DOHH2 (cell line): ENCODE results near the gene MAGIX.
A peak's percentile ranks its signal among the peaks of the same experiment; 100 is the strongest.

Source experiments
- H3F3A ChIP-seq: fragments of 200-600 bp; sonication (generic), shearing (Covaris generic); 2 replicates; pipeline ENCODE4 v1.6.0; 2016; ENCODE audit warnings: antibody characterized with exemption, mild to moderate bottlenecking; ENCODE audit not compliant: control insufficient read depth, insufficient read depth
- H3K27ac ChIP-seq: fragments of 200-600 bp; sonication (generic); 2 replicates; pipeline ENCODE4 v1.5.1; 2014; ENCODE audit warnings: low read depth, mild to moderate bottlenecking, low read length, moderate library complexity
- H3K27me3 ChIP-seq: fragments of 200-600 bp; sonication (generic); 2 replicates; pipeline ENCODE4 v1.6.1; 2014; ENCODE audit warnings: mild to moderate bottlenecking, low read length, mixed read lengths; ENCODE audit not compliant: control insufficient read depth
- H3K36me3 ChIP-seq: fragments of 200-600 bp; sonication (generic); 2 replicates; pipeline ENCODE4 v1.6.1; 2014; ENCODE audit warnings: mild to moderate bottlenecking, low read length, moderate library complexity, mixed read lengths; ENCODE audit not compliant: control insufficient read depth
- H3K4me1 ChIP-seq: fragments of 200-600 bp; sonication (generic); 2 replicates; pipeline ENCODE4 v1.6.1; 2014; ENCODE audit warnings: mild to moderate bottlenecking, low read length, mixed read lengths; ENCODE audit not compliant: control insufficient read depth
- H3K4me2 ChIP-seq: fragments of 200-600 bp; sonication (generic); 2 replicates; pipeline ENCODE4 v1.6.0; 2014; ENCODE audit warnings: mild to moderate bottlenecking, low read length, moderate library complexity
- H3K4me3 ChIP-seq: fragments of 200-600 bp; sonication (generic); 2 replicates; pipeline ENCODE4 v1.5.1; 2014; ENCODE audit warnings: mild to moderate bottlenecking, low read length, mixed read lengths
- H3K79me2 ChIP-seq: fragments of 200-600 bp; sonication (generic); 2 replicates; pipeline ENCODE4 v1.6.1; 2014; ENCODE audit warnings: mild to moderate bottlenecking, low read length, mixed read lengths; ENCODE audit not compliant: control insufficient read depth
- H3K9me2 ChIP-seq: fragments of 200-600 bp; sonication (generic); replicated peaks from 2 replicates; pipeline ENCODE4 v1.6.1; 2014; ENCODE audit warnings: mild to moderate bottlenecking, low read length, mixed read lengths; ENCODE audit not compliant: control insufficient read depth
- H3K9me3 ChIP-seq: fragments of 200-600 bp; sonication (generic); 2 replicates; pipeline ENCODE4 v1.6.1; 2014; ENCODE audit warnings: antibody characterized with exemption, low read length, mixed read lengths; ENCODE audit not compliant: control insufficient read depth, insufficient read depth
- H4K20me1 ChIP-seq: fragments of 200-600 bp; sonication (generic); 2 replicates; pipeline ENCODE4 v1.6.0; 2014; ENCODE audit warnings: low read depth, mild to moderate bottlenecking, antibody characterized with exemption, low read length, moderate library complexity; ENCODE audit not compliant: control insufficient read depth, insufficient read depth
- EZH2phosphoT487 ChIP-seq: fragments of 200-600 bp; sonication (generic); IDR thresholded peaks from 2 replicates; pipeline ENCODE4 v1.6.1; 2017; ENCODE audit warnings: borderline replicate concordance, mild to moderate bottlenecking, antibody characterized with exemption, low read length, moderate library complexity, mixed read lengths
- TF ChIP-seq, protein P1 (sequence below): fragments of 200-600 bp; sonication (generic); IDR thresholded peaks from one replicate; pipeline ENCODE4 v1.5.1; 2014; ENCODE audit warnings: antibody characterized with exemption, mild to moderate bottlenecking, low read depth, low read length; ENCODE audit not compliant: poor library complexity, severe bottlenecking

The MAGIX gene

DNA sequence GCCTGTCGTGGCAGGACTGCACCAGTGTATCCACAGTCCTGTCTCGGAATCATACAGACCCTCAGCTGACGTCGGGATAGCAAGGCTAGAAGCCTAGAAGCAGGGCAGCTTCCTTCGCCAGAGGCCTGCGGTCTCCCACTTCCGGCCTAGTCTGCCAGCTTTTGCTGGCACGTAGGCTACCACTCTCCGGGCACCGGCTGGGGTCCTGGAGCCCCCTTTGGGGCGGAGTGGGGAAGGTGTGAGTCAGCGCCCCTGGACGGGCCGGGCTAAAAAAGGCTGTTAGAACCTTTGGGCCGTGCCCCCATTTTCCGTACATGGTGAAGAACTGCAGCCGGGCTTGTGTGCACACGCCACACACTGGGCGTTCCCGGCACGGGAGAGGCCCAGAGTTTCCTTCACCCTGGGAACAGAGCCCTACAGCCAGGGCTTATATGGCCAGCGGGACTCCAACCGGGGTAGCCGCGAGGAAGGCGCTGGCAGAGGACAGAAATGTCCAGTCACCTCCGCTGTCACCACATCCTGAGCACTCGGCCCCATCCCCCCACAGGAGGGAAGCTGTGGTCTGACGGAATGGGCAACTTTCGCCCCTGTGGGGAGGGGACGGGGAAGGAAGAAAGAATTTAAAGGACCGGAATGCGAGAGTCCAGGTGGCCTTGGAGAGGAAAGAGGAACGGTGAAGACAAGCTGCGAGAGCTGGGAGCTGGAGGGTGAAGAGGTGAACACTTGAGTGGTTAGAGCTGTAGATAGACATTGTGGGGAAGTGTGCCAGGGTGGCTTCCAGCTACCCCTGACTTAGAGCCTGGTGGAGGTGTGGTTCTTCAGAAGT is 4.6 kb downstream of the MAGIX start:
- H3K4me2 ChIP-seq, result peak overlapping the region; percentile 65
- peaks cover 45% of the 10 kb centered on the region for H3K4me1 ChIP-seq
- H3K36me3 ChIP-seq, result no peaks in the 10 kb centered on the region
- H4K20me1 ChIP-seq, result no peaks in the 10 kb centered on the region
- H3K9me3 ChIP-seq, result no peaks in the 10 kb centered on the region
- H3F3A ChIP-seq, result peaks cover 6% of the 10 kb centered on the region
- H3K27me3 ChIP-seq, result no peaks in the 10 kb centered on the region
- H3K79me2 ChIP-seq, result no peaks in the 10 kb centered on the region
- TF ChIP-seq EZH2phosphoT487, result no peak
- TF ChIP-seq, protein P1, sequence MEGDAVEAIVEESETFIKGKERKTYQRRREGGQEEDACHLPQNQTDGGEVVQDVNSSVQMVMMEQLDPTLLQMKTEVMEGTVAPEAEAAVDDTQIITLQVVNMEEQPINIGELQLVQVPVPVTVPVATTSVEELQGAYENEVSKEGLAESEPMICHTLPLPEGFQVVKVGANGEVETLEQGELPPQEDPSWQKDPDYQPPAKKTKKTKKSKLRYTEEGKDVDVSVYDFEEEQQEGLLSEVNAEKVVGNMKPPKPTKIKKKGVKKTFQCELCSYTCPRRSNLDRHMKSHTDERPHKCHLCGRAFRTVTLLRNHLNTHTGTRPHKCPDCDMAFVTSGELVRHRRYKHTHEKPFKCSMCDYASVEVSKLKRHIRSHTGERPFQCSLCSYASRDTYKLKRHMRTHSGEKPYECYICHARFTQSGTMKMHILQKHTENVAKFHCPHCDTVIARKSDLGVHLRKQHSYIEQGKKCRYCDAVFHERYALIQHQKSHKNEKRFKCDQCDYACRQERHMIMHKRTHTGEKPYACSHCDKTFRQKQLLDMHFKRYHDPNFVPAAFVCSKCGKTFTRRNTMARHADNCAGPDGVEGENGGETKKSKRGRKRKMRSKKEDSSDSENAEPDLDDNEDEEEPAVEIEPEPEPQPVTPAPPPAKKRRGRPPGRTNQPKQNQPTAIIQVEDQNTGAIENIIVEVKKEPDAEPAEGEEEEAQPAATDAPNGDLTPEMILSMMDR, result no peak
- no peaks in the 10 kb centered on the region for H3K9me2 ChIP-seq
- H3K4me3 ChIP-seq, result peak overlapping the region; percentile 62
- peak overlapping the region; percentile 65 for H3K27ac ChIP-seq

DNA sequence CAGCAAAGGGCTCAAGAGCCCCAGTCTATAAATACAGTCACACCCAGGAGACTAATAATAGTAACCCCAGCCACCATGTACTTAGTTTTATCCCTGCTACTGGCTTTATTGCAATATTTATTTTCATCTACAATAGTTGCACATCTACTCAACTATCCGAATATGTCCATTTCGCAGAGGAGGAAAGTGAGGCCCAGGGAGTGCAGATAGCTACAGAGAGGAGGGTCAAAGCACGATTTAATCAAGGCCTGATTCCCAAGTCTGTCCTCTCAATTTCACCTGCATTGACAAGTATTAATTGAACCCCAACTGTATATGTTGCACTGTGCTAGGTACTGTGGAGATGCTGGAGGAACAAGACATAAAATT is 5.2 kb downstream of the MAGIX start:
- Histone ChIP-seq H3K27ac (peak overlapping the region; percentile 65), H3K4me2 (peak overlapping the region; percentile 65), H3K4me1 (peaks cover 46% of the 10 kb centered on the region), H3K79me2 (peaks cover 2% of the 10 kb centered on the region), H4K20me1 (no peaks in the 10 kb centered on the region), H3F3A (peaks cover 6% of the 10 kb centered on the region), H3K9me2 (no peaks in the 10 kb centered on the region), H3K27me3 (no peaks in the 10 kb centered on the region), H3K36me3 (no peaks in the 10 kb centered on the region), H3K9me3 (no peaks in the 10 kb centered on the region), H3K4me3 (peak overlapping the region; percentile 62)
- TF ChIP-seq, protein P1, result no peak
- no peak for TF ChIP-seq EZH2phosphoT487

DNA sequence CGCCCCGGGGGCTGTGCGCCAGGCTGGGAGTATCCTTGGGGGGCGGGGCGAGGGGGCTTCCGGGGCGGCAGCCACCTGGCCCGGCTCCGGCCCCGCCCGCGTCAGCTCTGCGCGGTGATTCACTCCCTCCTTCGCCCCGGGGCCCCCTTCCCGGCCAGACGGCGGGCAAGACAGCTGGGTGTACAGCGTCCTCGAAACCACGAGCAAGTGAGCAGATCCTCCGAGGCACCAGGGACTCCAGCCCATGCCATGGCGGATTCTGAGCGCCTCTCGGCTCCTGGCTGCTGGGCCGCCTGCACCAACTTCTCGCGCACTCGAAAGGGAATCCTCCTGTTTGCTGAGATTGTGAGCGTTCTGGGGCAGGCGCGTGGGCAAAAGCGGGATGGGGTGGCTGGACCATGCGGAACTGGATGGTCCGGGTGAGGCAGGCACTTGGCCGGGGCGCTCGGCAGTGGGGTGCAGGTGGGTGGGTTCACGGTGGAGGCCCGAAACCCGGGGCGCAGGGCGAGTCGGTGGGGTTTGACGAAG is 9.3 kb downstream of the MAGIX start, which contains the start of gene PLP2:
TSS of gene PLP2 (plus strand) at position 147 of the 528 bp plus-strand sequence. CDS start at position 250, 103 bp downstream.
- no peaks in the 10 kb centered on the region for H3K9me2 ChIP-seq
- TF ChIP-seq EZH2phosphoT487, result no peak
- TF ChIP-seq, protein P1, result no peak
- peaks cover 6% of the 10 kb centered on the region for H3F3A ChIP-seq
- H3K4me2 ChIP-seq, result peak within 1 kb of the TSS; percentile 92
- H3K79me2 ChIP-seq, result peaks cover 10% of the 10 kb centered on the region
- H4K20me1 ChIP-seq, result no peaks in the 10 kb centered on the region
- peaks cover 32% of the 10 kb centered on the region for H3K4me1 ChIP-seq
- peak within 1 kb of the TSS; percentile 72 for H3K27ac ChIP-seq
- no peaks in the 10 kb centered on the region for H3K9me3 ChIP-seq
- peak within 1 kb of the TSS; percentile 91 for H3K4me3 ChIP-seq
- H3K27me3 ChIP-seq, result no peaks in the 10 kb centered on the region
- peaks cover 30% of the 10 kb centered on the region for H3K36me3 ChIP-seq
